HEK293 (cell line): Measurements from ENCODE around the gene JPH3.

Source experiments
- TCF7L2 ChIP-seq: IDR thresholded peaks from 2 replicates; pipeline ENCODE4 v1.6.1; 2011; ENCODE audit warnings: low read depth, mild to moderate bottlenecking, inconsistent platforms, low read length, moderate library complexity, borderline replicate concordance
- YY1 ChIP-seq: fragments of 450-650 bp; formaldehyde crosslinking; IDR thresholded peaks from 2 replicates; pipeline ENCODE4 v1.5.1; 2018; ENCODE audit warnings: missing biosample characterization, missing genetic modification characterization
- ZNF311 ChIP-seq: fragments of 450-650 bp; formaldehyde crosslinking; IDR thresholded peaks from 2 replicates; pipeline ENCODE4 v1.5.1; 2017; ENCODE audit warnings: missing biosample characterization, missing genetic modification characterization, borderline replicate concordance
- ZNF747 ChIP-seq: fragments of 450-650 bp; formaldehyde crosslinking; IDR thresholded peaks from 2 replicates; pipeline ENCODE4 v1.5.1; 2016; ENCODE audit warnings: missing biosample characterization, missing genetic modification characterization
- ZSCAN23 ChIP-seq: fragments of 450-650 bp; formaldehyde crosslinking; IDR thresholded peaks from 2 replicates; pipeline ENCODE4 v1.5.1; 2016; ENCODE audit warnings: missing biosample characterization, missing genetic modification characterization

- no peak for TF ChIP-seq ZNF747 (tag by site-specific recombination)
- TF ChIP-seq TCF7L2, result no peak
- TF ChIP-seq ZSCAN23 (tag by site-specific recombination), result no peak
- TF ChIP-seq YY1 (tag by site-specific recombination), result no peak
- TF ChIP-seq ZNF311 (tag by site-specific recombination), result no peak
These were observed 43.5 kb downstream of the JPH3 start for GRCh38 chr16:87645802-87646201.
